ENCODE measurements around the gene ANGPT4. TPM values are rescaled to one million over a fixed set of nuclear protein-coding genes. Genes with fewer than 3 reads are reported as not detected.
"Not testable (repeated sequence)": the region's sequence is repeated elsewhere in the genome, so short reads cannot be mapped to it uniquely, and the experiment has no call there.

ANGPT4 gene
- polyA plus RNA-seq, 4 donors = 0.01 to 0.70 TPM; not detected in 2

DNA sequence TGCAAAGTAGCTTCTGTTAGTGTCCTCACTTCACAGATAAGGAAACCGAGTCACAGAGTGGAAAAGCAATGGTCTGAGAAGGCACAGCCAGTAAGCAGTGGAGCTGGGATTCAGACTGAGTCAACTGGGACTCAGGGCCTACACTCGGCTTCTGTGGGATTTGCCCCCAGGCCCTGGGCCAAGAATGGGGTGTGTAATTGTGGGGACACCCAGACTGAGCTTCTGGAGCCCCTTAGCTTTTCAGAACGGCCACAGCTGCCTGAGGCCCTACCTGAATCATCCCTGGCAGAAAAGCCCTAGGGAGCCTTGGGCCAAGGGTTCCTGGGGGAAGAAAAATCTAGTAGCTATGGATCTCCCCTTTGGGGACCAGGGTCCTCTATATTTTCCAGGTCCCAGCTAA lies 6.5 kb downstream of the ANGPT4 start:
- H3K4me3 ChIP-seq (ENCODE audit: low read depth in 1 of 3, low read length in 3 of 3) = no peak overlapping the region
- no peaks in the 10 kb centered on the region for H3K36me3 ChIP-seq (ENCODE audit: control insufficient read depth in 3 of 3, insufficient read depth in 2 of 3, low read depth in 1 of 3, low read length in 3 of 3)
- H3K9me3 ChIP-seq (ENCODE audit: control insufficient read depth in 2 of 2, insufficient read depth in 1 of 2, low read depth in 1 of 2, low read length in 1 of 2) = no peaks in the 10 kb centered on the region
- peaks cover 0 to 5% (median 0%) of the 10 kb centered on the region in 3 donors for H3K27me3 ChIP-seq (ENCODE audit: control insufficient read depth in 3 of 3, insufficient read depth in 3 of 3, low read length in 3 of 3)
- 71 to 73% (median 72%) methylated on average over 3 of the region's 3 CpGs for WGBS, 3 donors
- H3K27ac ChIP-seq (ENCODE audit: low read depth in 1 of 3, low read length in 2 of 3) = no peak overlapping the region
- DNase-seq (no peak), FAIRE-seq (no peak)
- H3K4me1 ChIP-seq (ENCODE audit: control insufficient read depth in 3 of 3, insufficient read depth in 2 of 3, low read depth in 1 of 3, low read length in 2 of 3) = no peaks in the 10 kb centered on the region

DNA sequence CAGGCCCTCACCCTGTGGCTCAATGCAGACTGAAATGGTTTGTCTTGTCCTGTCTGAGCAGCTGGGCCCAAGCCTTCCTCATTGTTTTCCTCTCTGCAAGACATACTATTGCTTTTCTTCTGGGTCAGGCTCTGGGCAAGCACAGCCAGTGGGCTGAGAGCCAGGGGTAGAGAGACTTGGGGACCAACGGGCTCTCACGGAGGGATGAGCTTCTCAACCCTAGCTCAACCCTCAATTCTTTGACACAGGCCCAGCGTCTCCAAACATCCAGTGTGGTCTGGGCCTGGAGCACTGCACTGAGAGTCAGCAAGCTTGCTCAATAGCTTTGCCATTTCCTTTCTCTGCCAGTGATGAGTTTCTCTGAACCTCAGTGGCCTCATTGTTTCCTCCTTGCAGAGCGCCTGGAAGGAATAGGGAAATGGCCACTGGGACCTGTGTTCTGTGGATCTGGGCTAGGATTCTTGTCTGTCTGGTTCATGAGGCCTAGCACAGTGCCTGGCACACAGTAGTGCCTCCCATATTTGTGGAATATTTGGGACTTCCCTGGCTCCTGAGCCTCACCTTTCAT lies 9.3 kb downstream of the ANGPT4 start:
- no peaks in the 10 kb centered on the region for H3K4me1 ChIP-seq (ENCODE audit: control insufficient read depth in 3 of 3, insufficient read depth in 2 of 3, low read depth in 1 of 3, low read length in 2 of 3)
- no peaks in the 10 kb centered on the region for H3K36me3 ChIP-seq (ENCODE audit: control insufficient read depth in 3 of 3, insufficient read depth in 2 of 3, low read depth in 1 of 3, low read length in 3 of 3)
- 74 to 92% (median 89%) methylated on average over 4 of the region's 4 CpGs for WGBS, 3 donors
- H3K27me3 ChIP-seq (ENCODE audit: control insufficient read depth in 3 of 3, insufficient read depth in 3 of 3, low read length in 3 of 3) = peaks cover 0 to 5% (median 0%) of the 10 kb centered on the region in 3 donors
- DNase-seq (no peak), FAIRE-seq (no peak)
- H3K4me3 ChIP-seq (ENCODE audit: low read depth in 1 of 3, low read length in 3 of 3) = no peak overlapping the region
- no peaks in the 10 kb centered on the region for H3K9me3 ChIP-seq (ENCODE audit: control insufficient read depth in 2 of 2, insufficient read depth in 1 of 2, low read depth in 1 of 2, low read length in 1 of 2)
- H3K27ac ChIP-seq (ENCODE audit: low read depth in 1 of 3, low read length in 2 of 3) = no peak overlapping the region

DNA sequence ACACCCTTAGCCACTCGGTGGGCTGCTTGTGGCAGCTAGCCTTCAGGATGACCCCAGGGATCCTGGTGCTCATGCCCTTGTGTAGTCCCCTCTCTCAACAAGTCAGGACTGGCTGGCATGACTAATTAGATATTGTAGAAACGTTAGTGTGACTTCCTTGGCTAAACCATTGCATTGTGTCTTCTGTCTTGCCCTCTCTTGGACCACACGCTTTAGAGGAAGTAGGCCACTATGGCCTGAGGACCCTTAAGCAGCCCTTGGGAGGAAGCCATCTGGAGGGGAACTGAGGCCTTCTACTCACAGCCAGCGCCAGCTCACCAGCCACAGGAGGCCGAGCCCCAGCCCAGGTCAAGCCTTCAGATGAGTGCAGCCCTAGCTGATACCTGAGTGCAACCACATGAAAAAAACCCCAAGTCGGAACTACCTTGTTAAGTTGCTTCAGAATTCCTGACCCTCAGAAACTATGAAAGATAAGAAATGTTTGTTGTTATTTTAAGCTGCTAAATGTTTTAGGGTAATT lies 10.1 kb downstream of the ANGPT4 start:
- 80 to 84% (median 80%) methylated on average over 6 of the region's 6 CpGs for WGBS, 3 donors
- H3K9me3 ChIP-seq (ENCODE audit: control insufficient read depth in 2 of 2, insufficient read depth in 1 of 2, low read depth in 1 of 2, low read length in 1 of 2) = no peaks in the 10 kb centered on the region
- H3K4me1 ChIP-seq (ENCODE audit: control insufficient read depth in 3 of 3, insufficient read depth in 2 of 3, low read depth in 1 of 3, low read length in 2 of 3) = no peaks in the 10 kb centered on the region
- H3K27ac ChIP-seq (ENCODE audit: low read depth in 1 of 3, low read length in 2 of 3) = no peak overlapping the region
- H3K36me3 ChIP-seq (ENCODE audit: control insufficient read depth in 3 of 3, insufficient read depth in 2 of 3, low read depth in 1 of 3, low read length in 3 of 3) = no peaks in the 10 kb centered on the region
- FAIRE-seq (no peak), DNase-seq (no peak)
- no peak overlapping the region for H3K4me3 ChIP-seq (ENCODE audit: low read depth in 1 of 3, low read length in 3 of 3)
- H3K27me3 ChIP-seq (ENCODE audit: control insufficient read depth in 3 of 3, insufficient read depth in 3 of 3, low read length in 3 of 3) = peaks cover 0 to 5% (median 0%) of the 10 kb centered on the region in 3 donors

DNA sequence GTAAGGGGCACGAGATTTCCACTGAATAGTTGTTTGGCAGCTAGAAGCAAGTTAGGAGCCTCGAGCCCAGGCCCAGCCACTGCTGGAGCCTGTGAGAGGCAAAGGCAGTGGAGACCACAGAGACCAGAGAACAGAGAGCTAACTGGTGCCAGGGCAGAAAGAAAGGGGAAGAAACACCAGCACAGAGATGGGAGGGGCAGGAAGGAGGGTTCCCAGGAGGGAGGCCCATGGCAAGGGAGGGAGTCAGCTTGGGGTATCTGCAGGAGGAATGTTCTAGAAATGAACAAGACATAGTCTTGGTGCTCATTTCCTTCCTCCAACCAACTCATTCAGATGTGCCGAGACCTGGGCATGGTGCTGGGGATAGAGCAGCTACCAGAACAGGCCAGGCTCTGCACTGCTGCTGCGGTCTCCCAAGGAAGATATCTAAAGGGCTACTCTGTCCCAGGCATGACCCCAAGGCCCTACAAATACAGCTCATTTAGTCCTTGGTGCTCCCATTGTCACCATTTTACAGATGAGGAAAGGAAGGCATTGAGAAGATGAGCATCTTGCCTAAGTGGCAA lies 10.7 kb downstream of the ANGPT4 start:
- no peak for DNase-seq

DNA sequence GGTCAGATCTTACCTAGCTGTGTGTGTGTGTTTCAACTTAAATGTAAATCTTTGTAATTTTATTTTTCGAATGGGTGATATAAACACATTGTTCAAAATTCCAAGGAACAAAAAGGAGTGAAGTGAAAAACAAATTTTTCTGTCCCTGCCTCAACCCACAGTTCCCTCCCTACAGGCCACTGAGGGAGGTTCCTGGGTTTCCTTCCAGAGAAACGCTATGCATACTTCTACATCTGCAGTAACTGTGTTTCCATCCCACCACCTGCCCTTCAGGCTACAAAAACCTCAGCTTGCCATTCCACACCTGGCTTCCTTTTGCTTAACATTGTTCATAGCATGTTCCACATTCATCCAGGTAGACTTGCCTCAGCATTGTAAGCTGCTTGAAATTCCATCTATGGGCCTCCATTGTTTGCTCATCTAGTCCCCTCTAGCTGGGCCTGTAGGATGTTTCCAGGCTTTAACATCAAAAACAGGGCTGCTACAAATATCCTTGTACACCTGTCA lies 12.0 kb downstream of the ANGPT4 start:
- no peak for FAIRE-seq
- DNase-seq = no peak
- no peaks in the 10 kb centered on the region for H3K4me1 ChIP-seq (ENCODE audit: control insufficient read depth in 3 of 3, insufficient read depth in 2 of 3, low read depth in 1 of 3, low read length in 2 of 3)
- H3K4me3 ChIP-seq (ENCODE audit: low read depth in 1 of 3, low read length in 3 of 3) = no peak overlapping the region
- no peak overlapping the region for H3K27ac ChIP-seq (ENCODE audit: low read depth in 1 of 3, low read length in 2 of 3)
- H3K36me3 ChIP-seq (ENCODE audit: control insufficient read depth in 3 of 3, insufficient read depth in 2 of 3, low read depth in 1 of 3, low read length in 3 of 3) = no peaks in the 10 kb centered on the region
- H3K27me3 ChIP-seq (ENCODE audit: control insufficient read depth in 3 of 3, insufficient read depth in 3 of 3, low read length in 3 of 3) = no peaks in the 10 kb centered on the region
- 83 to 90% (median 89%) methylated on average over 2 of the region's 2 CpGs for WGBS, 3 donors
- no peaks in the 10 kb centered on the region for H3K9me3 ChIP-seq (ENCODE audit: control insufficient read depth in 2 of 2, insufficient read depth in 1 of 2, low read depth in 1 of 2, low read length in 1 of 2)

More for the DNA sequence above, 10.7 kb downstream of the ANGPT4 start:
- no peak overlapping the region for H3K27ac ChIP-seq (ENCODE audit: low read depth in 1 of 3, low read length in 2 of 3)
- H3K9me3 ChIP-seq (ENCODE audit: control insufficient read depth in 2 of 2, insufficient read depth in 1 of 2, low read depth in 1 of 2, low read length in 1 of 2) = no peaks in the 10 kb centered on the region
- no peak for FAIRE-seq
- no peak overlapping the region for H3K4me3 ChIP-seq (ENCODE audit: low read depth in 1 of 3, low read length in 3 of 3)
- H3K36me3 ChIP-seq (ENCODE audit: control insufficient read depth in 3 of 3, insufficient read depth in 2 of 3, low read depth in 1 of 3, low read length in 3 of 3) = no peaks in the 10 kb centered on the region
- no peaks in the 10 kb centered on the region for H3K4me1 ChIP-seq (ENCODE audit: control insufficient read depth in 3 of 3, insufficient read depth in 2 of 3, low read depth in 1 of 3, low read length in 2 of 3)
- WGBS, 3 donors = 39 to 55% (median 53%) methylated on average over 4 of the region's 4 CpGs
- peaks cover 0 to 1% (median 0%) of the 10 kb centered on the region in 3 donors for H3K27me3 ChIP-seq (ENCODE audit: control insufficient read depth in 3 of 3, insufficient read depth in 3 of 3, low read length in 3 of 3)

DNA sequence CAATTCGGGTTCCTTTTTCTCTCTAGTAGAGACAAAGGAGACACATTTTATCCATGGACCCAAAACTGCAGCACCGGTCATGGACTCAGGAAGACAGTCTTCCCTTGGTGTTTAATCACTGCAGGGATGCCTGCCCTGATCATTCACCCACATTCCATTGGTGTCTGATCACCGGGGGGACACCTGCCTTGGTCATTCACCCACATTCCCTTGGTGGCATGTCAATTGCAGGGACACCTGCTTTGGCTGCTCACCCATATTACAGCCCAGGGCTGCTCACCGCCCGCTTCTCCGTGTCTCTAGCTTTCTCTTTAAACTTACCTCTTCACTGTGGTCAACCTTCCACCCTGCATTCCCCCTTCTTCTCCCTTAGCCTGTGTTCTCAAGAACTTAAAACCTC lies 18.7 kb downstream of the ANGPT4 start:
- not testable (repeated sequence) for H3K36me3 ChIP-seq (ENCODE audit: control insufficient read depth in 3 of 3, insufficient read depth in 2 of 3, low read depth in 1 of 3, low read length in 3 of 3); H3K9me3 ChIP-seq (ENCODE audit: control insufficient read depth in 2 of 2, insufficient read depth in 1 of 2, low read depth in 1 of 2, low read length in 1 of 2); FAIRE-seq; H3K4me1 ChIP-seq (ENCODE audit: control insufficient read depth in 3 of 3, insufficient read depth in 2 of 3, low read depth in 1 of 3, low read length in 2 of 3); DNase-seq; H3K4me3 ChIP-seq (ENCODE audit: low read depth in 1 of 3, low read length in 3 of 3); H3K27me3 ChIP-seq (ENCODE audit: control insufficient read depth in 3 of 3, insufficient read depth in 3 of 3, low read length in 3 of 3); H3K27ac ChIP-seq (ENCODE audit: low read depth in 1 of 3, low read length in 2 of 3)
- WGBS, 3 donors = 83 to 89% (median 86%) methylated on average over 6 of the region's 6 CpGs

DNA sequence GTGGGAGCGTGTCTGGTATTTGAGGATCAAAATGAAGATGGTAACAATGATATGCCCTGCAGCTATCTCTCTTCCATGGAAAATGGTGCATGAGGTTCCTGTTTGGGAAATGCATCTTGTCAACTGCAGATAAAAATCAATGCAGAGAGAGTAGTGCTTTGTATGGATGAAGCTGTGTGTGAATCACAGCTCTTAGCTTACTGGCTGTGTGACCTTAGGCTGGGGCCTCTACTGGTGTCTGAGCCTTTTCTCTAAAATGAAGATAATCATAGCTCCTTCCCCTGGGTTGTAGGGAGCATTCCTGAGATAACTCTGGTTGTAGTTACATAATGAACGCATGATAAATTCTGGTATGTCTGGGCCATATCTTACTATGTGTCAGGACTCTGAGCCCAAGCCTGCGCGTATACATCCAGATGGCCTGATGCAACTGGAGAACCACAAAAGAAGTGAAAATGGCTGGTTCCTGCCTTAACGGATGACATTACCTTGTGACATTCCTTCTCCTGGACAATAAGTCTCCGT lies 19.6 kb downstream of the ANGPT4 start:
- 87 to 94% (median 92%) methylated on average over 6 of the region's 6 CpGs for WGBS, 3 donors
- Histone ChIP-seq H3K27ac (ENCODE audit: low read depth in 1 of 3, low read length in 2 of 3) (no peak overlapping the region), H3K36me3 (ENCODE audit: control insufficient read depth in 3 of 3, insufficient read depth in 2 of 3, low read depth in 1 of 3, low read length in 3 of 3) (no peaks in the 10 kb centered on the region), H3K4me3 (ENCODE audit: low read depth in 1 of 3, low read length in 3 of 3) (no peak overlapping the region), H3K4me1 (ENCODE audit: control insufficient read depth in 3 of 3, insufficient read depth in 2 of 3, low read depth in 1 of 3, low read length in 2 of 3) (no peaks in the 10 kb centered on the region), H3K9me3 (ENCODE audit: control insufficient read depth in 2 of 2, insufficient read depth in 1 of 2, low read depth in 1 of 2, low read length in 1 of 2) (peaks cover 0 to 3% of the 10 kb centered on the region in 2 donors), H3K27me3 (ENCODE audit: control insufficient read depth in 3 of 3, insufficient read depth in 3 of 3, low read length in 3 of 3) (peaks cover 0 to 4% (median 0%) of the 10 kb centered on the region in 3 donors)
- DNase-seq (no peak), FAIRE-seq (no peak)

DNA sequence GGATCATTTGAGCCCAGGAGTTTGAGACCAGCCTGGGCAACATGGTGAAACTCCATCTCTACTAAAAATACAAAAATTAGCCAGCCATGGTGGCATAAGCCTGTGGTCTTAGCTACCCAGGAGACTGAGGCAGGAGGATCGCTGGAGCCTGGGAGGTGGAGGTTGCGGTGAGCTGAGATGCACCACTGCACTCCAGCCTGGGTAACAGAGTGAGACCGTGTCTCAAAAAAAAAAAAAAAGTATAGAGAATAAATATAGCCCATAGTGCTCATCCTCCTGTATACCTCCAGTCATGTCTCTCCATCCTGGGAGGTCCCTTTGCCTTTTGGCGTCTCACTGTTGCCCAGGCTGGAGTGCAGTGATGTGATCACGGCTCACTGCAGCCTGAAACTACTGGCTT lies 23.8 kb downstream of the ANGPT4 start:
- not testable (repeated sequence) for FAIRE-seq; H3K27ac ChIP-seq (ENCODE audit: low read depth in 1 of 3, low read length in 2 of 3); H3K27me3 ChIP-seq (ENCODE audit: control insufficient read depth in 3 of 3, insufficient read depth in 3 of 3, low read length in 3 of 3); DNase-seq; H3K4me3 ChIP-seq (ENCODE audit: low read depth in 1 of 3, low read length in 3 of 3); H3K9me3 ChIP-seq (ENCODE audit: control insufficient read depth in 2 of 2, insufficient read depth in 1 of 2, low read depth in 1 of 2, low read length in 1 of 2); H3K36me3 ChIP-seq (ENCODE audit: control insufficient read depth in 3 of 3, insufficient read depth in 2 of 3, low read depth in 1 of 3, low read length in 3 of 3); H3K4me1 ChIP-seq (ENCODE audit: control insufficient read depth in 3 of 3, insufficient read depth in 2 of 3, low read depth in 1 of 3, low read length in 2 of 3)
- 62 to 87% (median 73%) methylated on average over 4 to 5 of the region's 5 CpGs for WGBS, 3 donors
